ENCODE data around the gene GALNT2.

GALNT2 gene

DNA sequence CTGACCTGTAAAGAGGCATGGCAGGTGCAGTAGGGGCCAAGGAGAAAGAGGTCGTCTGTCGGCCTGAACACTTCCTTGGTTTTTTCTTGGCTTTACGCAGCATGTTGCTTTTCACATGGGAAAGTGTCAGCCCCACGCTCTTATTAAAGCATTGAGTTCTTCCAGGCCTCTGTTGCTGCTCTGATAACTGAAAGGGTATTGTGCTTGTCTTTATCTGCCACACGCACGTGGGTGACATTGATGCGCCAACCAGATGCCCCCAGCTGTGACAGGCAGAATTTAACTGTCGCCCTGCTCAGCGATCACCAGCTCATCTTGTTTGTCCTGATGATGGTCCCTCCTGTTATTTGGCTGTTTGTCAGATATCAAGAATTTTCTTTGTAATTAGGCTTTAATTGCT, 76.5 kb downstream of the GALNT2 start:
- Histone ChIP-seq H3K9me3 (ENCODE audit: insufficient read depth, low read depth, low read length) (no peaks in the 10 kb centered on the region), H3K9ac (ENCODE audit: low read depth, low read length, poor library complexity, severe bottlenecking) (no peak overlapping the region), H3F3A (ENCODE audit: low read depth) (no peaks in the 10 kb centered on the region), H3K4me3 (ENCODE audit: low read length, poor library complexity, severe bottlenecking) (no peak overlapping the region), H3K79me2 (ENCODE audit: insufficient read depth, low read length) (peaks cover 100% of the 10 kb centered on the region), H2AFZ (ENCODE audit: low read length) (no peak overlapping the region), H3K4me1 (ENCODE audit: insufficient read depth, low read length, poor library complexity, severe bottlenecking) (peaks cover 45% of the 10 kb centered on the region), H3K4me2 (ENCODE audit: low read depth, low read length, poor library complexity, severe bottlenecking) (no peak overlapping the region), H3K27me3 (ENCODE audit: insufficient read depth, low read length, poor library complexity, severe bottlenecking) (no peaks in the 10 kb centered on the region), H3K36me3 (ENCODE audit: insufficient read depth, low read length) (peaks cover 25% of the 10 kb centered on the region; the same call in 1 of the 2 replicates), H3K9me2 (replicated peaks; ENCODE audit: low read depth, low read length) (no peaks in the 10 kb centered on the region), H4K20me1 (ENCODE audit: insufficient read depth, low read length, poor library complexity, severe bottlenecking) (peaks cover 75% of the 10 kb centered on the region)
- no peak for TF ChIP-seq EZH2phosphoT487 (IDR thresholded peaks at IDR 0.05; ENCODE audit: borderline replicate concordance)
- TF ChIP-seq, protein P1, sequence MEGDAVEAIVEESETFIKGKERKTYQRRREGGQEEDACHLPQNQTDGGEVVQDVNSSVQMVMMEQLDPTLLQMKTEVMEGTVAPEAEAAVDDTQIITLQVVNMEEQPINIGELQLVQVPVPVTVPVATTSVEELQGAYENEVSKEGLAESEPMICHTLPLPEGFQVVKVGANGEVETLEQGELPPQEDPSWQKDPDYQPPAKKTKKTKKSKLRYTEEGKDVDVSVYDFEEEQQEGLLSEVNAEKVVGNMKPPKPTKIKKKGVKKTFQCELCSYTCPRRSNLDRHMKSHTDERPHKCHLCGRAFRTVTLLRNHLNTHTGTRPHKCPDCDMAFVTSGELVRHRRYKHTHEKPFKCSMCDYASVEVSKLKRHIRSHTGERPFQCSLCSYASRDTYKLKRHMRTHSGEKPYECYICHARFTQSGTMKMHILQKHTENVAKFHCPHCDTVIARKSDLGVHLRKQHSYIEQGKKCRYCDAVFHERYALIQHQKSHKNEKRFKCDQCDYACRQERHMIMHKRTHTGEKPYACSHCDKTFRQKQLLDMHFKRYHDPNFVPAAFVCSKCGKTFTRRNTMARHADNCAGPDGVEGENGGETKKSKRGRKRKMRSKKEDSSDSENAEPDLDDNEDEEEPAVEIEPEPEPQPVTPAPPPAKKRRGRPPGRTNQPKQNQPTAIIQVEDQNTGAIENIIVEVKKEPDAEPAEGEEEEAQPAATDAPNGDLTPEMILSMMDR (conservative IDR thresholded peaks at IDR 0.05; ENCODE audit: low read length) = no peak

DNA sequence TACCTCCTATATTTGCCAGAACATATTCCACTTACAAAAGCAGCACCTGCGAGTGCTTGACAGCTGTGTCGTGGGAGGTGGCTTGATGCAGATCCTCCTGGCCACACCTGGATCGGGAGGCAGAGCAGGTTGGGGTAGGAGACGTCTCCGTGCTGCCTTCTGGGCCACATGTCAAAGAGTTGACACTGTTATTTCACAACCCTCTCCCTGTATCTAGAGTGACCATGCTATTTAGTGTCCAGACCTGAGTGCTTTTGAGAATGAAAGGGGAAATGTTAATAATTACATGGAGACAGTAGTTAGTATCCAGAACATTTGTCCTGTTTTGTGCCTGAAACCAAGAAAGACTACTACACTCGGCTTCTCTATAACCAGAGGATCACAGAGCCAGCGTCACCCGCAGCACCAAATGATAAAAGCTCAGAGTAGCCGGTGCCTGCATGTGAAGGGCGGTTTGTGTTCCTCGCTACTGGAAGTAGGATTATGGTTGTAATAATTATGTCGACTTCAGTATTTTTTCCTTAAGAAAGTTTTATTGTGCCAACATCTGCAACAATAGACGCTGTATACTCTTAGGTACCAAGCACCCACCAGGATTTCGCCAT, 77.1 kb downstream of the GALNT2 start:
- Histone ChIP-seq H3K4me3 (ENCODE audit: low read length, poor library complexity, severe bottlenecking) (no peak overlapping the region), H2AFZ (ENCODE audit: low read length) (no peak overlapping the region), H3K9me2 (replicated peaks; ENCODE audit: low read depth, low read length) (no peaks in the 10 kb centered on the region), H3K4me1 (ENCODE audit: insufficient read depth, low read length, poor library complexity, severe bottlenecking) (peaks cover 45% of the 10 kb centered on the region), H3K9me3 (ENCODE audit: insufficient read depth, low read depth, low read length) (no peaks in the 10 kb centered on the region), H3K36me3 (ENCODE audit: insufficient read depth, low read length) (peaks cover 20% of the 10 kb centered on the region; the same call in 1 of the 2 replicates), H3F3A (ENCODE audit: low read depth) (no peaks in the 10 kb centered on the region), H3K4me2 (ENCODE audit: low read depth, low read length, poor library complexity, severe bottlenecking) (peak overlapping the region; percentile 36), H3K27me3 (ENCODE audit: insufficient read depth, low read length, poor library complexity, severe bottlenecking) (no peaks in the 10 kb centered on the region), H4K20me1 (ENCODE audit: insufficient read depth, low read length, poor library complexity, severe bottlenecking) (peaks cover 75% of the 10 kb centered on the region), H3K9ac (ENCODE audit: low read depth, low read length, poor library complexity, severe bottlenecking) (no peak overlapping the region), H3K79me2 (ENCODE audit: insufficient read depth, low read length) (peaks cover 100% of the 10 kb centered on the region)
- no peak for TF ChIP-seq EZH2phosphoT487 (IDR thresholded peaks at IDR 0.05; ENCODE audit: borderline replicate concordance)
- TF ChIP-seq, protein P1 (conservative IDR thresholded peaks at IDR 0.05; ENCODE audit: low read length) = no peak

DNA sequence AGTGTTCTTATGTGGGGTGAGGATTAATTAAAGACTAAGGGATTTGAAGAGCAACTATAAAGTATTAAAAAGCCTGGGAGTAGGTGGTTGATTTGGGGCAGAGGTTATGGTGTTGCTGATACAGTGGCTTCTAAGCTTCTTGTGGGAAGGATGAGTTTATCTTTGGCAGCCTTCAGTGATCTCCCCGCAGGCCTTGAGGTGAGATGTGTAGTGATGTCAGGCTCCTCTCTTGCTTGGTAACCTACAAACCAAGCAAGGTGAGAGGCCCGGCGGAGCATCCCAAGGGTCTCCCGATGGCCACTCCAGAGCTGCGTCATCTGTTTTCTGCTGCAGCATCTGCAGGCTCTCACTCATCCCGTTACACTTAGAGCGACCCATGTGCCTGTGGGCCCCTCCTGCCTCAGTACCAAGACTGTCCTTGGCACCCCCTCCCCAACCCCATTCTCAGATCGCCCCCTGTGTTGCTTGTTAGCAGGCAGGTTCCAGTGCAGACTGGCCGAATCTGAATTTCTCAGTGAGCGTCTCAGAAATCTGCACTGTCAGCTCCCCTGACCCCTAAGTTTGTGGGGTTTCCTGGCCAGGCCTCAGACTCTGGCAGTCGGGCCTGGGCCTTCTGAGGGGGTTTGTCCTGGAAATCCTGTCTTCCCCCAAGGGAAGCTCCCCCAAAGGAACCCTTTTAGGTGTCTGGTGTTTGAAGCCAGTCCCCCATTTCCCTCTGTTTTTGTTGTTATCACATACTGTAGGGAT, 77.9 kb downstream of the GALNT2 start:
- H3K9me3 ChIP-seq (ENCODE audit: insufficient read depth, low read depth, low read length) = no peaks in the 10 kb centered on the region
- TF ChIP-seq, protein P1 (conservative IDR thresholded peaks at IDR 0.05; ENCODE audit: low read length) = no peak
- TF ChIP-seq EZH2phosphoT487 (IDR thresholded peaks at IDR 0.05; ENCODE audit: borderline replicate concordance) = no peak
- peaks cover 45% of the 10 kb centered on the region for H3K4me1 ChIP-seq (ENCODE audit: insufficient read depth, low read length, poor library complexity, severe bottlenecking)
- H3F3A ChIP-seq (ENCODE audit: low read depth) = no peaks in the 10 kb centered on the region
- H3K9ac ChIP-seq (ENCODE audit: low read depth, low read length, poor library complexity, severe bottlenecking) = no peak overlapping the region
- peaks cover 100% of the 10 kb centered on the region for H3K79me2 ChIP-seq (ENCODE audit: insufficient read depth, low read length)
- H3K36me3 ChIP-seq (ENCODE audit: insufficient read depth, low read length) = peaks cover 12% of the 10 kb centered on the region; the same call in 1 of the 2 replicates
- no peak overlapping the region for H2AFZ ChIP-seq (ENCODE audit: low read length)
- H3K9me2 ChIP-seq (replicated peaks; ENCODE audit: low read depth, low read length) = no peaks in the 10 kb centered on the region
- H3K4me3 ChIP-seq (ENCODE audit: low read length, poor library complexity, severe bottlenecking) = no peak overlapping the region
- H4K20me1 ChIP-seq (ENCODE audit: insufficient read depth, low read length, poor library complexity, severe bottlenecking) = peaks cover 74% of the 10 kb centered on the region
- H3K4me2 ChIP-seq (ENCODE audit: low read depth, low read length, poor library complexity, severe bottlenecking) = peak overlapping the region; percentile 36
- no peaks in the 10 kb centered on the region for H3K27me3 ChIP-seq (ENCODE audit: insufficient read depth, low read length, poor library complexity, severe bottlenecking)
